ENCODE data around the gene TESPA1. TPM values are rescaled to one million over a fixed set of nuclear protein-coding genes. Genes with fewer than 3 reads are reported as not detected.
"Not testable (repeated sequence)": the region's sequence is repeated elsewhere in the genome, so short reads cannot be mapped to it uniquely, and the experiment has no call there.

The TESPA1 gene
- total RNA-seq, 6 experiments from 2014 or later = not detected

DNA sequence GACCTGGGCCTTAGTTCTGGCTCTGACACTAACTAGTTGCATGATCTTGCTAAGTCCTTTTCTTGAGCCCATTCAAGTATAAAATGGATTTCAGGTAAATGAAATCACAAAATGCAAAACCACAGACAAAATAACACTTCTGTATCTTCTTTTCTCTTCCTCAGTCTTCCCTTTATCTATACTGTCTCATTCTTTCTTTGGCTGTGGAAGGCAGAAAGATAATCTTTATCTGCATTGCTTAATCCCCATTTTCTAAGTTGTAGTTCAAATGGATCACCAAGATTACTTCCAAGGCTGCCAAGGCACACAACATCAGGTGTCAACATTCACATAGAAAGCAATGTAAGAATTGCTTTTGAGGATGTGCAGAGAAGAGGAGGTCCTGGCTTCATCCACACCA lies 30.3 kb downstream of the TESPA1 start:
- H3K9me3 Mint-ChIP-seq = no peaks in the 10 kb centered on the region
- H3K4me1 Mint-ChIP-seq (ENCODE audit: low read depth) = no peaks in the 10 kb centered on the region
- no peaks in the 10 kb centered on the region for H3K36me3 Mint-ChIP-seq (ENCODE audit: low read depth)
- DNase-seq = no peak
- no peak overlapping the region for H3K4me3 Mint-ChIP-seq
- no peak overlapping the region for H3K27ac Mint-ChIP-seq
- H3K27me3 Mint-ChIP-seq (ENCODE audit: insufficient read depth) = peaks cover 3% of the 10 kb centered on the region
- no peak for TF ChIP-seq CTCF (IDR thresholded peaks at IDR 0.05)

DNA sequence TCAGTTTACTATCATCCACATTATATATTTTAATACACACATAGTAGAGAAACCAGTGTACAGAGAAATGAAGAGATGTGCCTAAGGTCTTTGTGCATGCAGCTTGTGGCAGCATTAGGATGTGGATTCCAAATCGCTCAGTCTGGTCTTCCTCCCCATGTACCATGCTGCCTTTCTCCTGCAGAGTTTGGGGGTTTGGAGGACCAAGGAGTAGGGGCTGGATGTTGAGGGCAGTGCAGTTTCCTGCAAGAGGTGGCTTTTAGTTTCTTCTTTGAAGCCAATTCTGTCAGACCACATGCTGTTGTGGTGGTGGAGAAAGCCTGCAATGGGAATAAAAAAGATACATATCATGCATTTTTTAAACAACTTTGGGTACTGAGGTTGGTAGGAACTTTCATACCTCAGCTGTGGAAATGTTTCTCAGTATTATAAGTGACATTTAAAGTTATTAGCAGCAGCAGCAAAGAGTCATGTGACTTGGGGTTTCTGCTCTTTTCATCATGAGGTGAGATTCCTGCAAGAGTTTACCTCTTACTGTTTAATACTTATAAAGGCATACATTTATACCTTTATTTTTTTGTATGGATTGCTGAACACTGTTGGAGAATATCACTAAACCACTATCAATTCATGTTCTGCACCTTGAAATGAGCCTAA lies 34.4 kb downstream of the TESPA1 start:
- no peak for DNase-seq
- no peak overlapping the region for H3K27ac Mint-ChIP-seq
- H3K9me3 Mint-ChIP-seq = no peaks in the 10 kb centered on the region
- H3K4me3 Mint-ChIP-seq = no peak overlapping the region
- peaks cover 12% of the 10 kb centered on the region for H3K27me3 Mint-ChIP-seq (ENCODE audit: insufficient read depth)
- H3K4me1 Mint-ChIP-seq (ENCODE audit: low read depth) = no peaks in the 10 kb centered on the region
- no peaks in the 10 kb centered on the region for H3K36me3 Mint-ChIP-seq (ENCODE audit: low read depth)
- no peak for TF ChIP-seq CTCF (IDR thresholded peaks at IDR 0.05)

DNA sequence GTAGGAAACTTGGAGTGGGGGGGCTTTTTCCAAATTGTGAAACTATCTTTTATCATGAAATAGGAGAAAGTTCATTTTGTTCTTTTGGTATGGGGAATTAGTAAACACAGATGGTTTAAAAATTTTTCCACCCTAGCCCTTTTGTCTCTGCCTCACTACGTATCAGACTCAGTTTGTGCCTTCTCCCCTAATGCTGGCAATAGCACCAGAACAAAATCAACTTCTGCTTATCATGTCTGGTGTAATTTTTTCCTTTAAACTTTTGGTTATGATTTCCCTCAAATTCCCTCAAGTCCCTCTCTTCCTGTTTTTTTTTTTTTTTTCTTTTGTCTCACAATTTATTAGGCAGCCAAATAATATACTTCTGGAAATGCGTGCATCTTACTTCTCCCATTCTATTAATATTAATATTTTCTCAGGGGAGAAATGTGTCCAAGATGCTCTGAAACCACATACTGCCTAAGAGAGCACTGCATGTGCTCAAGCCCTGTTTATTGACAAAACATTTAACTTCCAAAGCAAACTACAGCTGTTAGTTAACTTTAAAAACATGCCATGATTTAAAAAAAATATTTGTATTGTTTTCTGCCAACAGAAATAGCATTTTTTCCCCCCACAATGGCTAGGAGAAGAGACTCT lies 35.4 kb downstream of the TESPA1 start:
- TF ChIP-seq CTCF (IDR thresholded peaks at IDR 0.05) = no peak
- Mint-ChIP-seq H3K27me3 (ENCODE audit: insufficient read depth) (peaks cover 12% of the 10 kb centered on the region), H3K36me3 (ENCODE audit: low read depth) (no peaks in the 10 kb centered on the region), H3K9me3 (no peaks in the 10 kb centered on the region), H3K4me3 (no peak overlapping the region), H3K4me1 (ENCODE audit: low read depth) (no peaks in the 10 kb centered on the region), H3K27ac (no peak overlapping the region)
- no peak for DNase-seq

DNA sequence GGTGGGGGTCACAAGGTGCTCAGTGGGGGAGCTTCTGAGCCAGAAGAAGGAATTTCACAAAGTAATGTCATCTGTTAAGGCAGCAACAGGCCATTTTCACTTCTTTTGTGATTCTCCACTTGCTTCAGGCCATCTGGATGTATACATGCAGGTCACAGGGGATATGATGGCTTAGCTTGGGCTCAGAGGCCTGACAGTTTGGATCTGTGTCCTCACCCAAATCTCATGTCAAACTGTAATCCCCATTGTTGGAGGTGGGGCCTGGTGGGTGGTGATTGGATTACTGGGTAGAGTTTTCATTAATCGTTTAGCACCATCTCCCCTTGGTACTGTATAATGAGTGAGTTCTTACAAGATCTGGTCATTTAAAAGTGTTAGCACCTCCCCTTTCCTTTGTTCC lies 36.4 kb downstream of the TESPA1 start:
- no peak for TF ChIP-seq CTCF (IDR thresholded peaks at IDR 0.05)

GRCh38 chr12:54945082-54945481 lies 39.5 kb downstream of the TESPA1 start:
- Mint-ChIP-seq H3K9me3 (no peaks in the 10 kb centered on the region), H3K36me3 (ENCODE audit: low read depth) (no peaks in the 10 kb centered on the region)
- DNase-seq = no peak

More for the DNA sequence above, 36.4 kb downstream of the TESPA1 start:
- Mint-ChIP-seq H3K4me3 (no peak overlapping the region), H3K9me3 (no peaks in the 10 kb centered on the region), H3K4me1 (ENCODE audit: low read depth) (no peaks in the 10 kb centered on the region), H3K27me3 (ENCODE audit: insufficient read depth) (peaks cover 12% of the 10 kb centered on the region), H3K36me3 (ENCODE audit: low read depth) (no peaks in the 10 kb centered on the region), H3K27ac (no peak overlapping the region)
- DNase-seq = no peak

GRCh38 chr12:54943292-54943691 lies 41.3 kb downstream of the TESPA1 start:
- not testable (repeated sequence) for H3K4me3 Mint-ChIP-seq
- H3K27me3 Mint-ChIP-seq (ENCODE audit: insufficient read depth) = peaks cover 16% of the 10 kb centered on the region

More at GRCh38 chr12:54945082-54945481, 39.5 kb downstream of the TESPA1 start:
- H3K27me3 Mint-ChIP-seq (ENCODE audit: insufficient read depth) = peaks cover 16% of the 10 kb centered on the region
- TF ChIP-seq CTCF (IDR thresholded peaks at IDR 0.05) = no peak
- no peak overlapping the region for H3K4me3 Mint-ChIP-seq
- no peak overlapping the region for H3K27ac Mint-ChIP-seq
- no peaks in the 10 kb centered on the region for H3K4me1 Mint-ChIP-seq (ENCODE audit: low read depth)

More at GRCh38 chr12:54943292-54943691, 41.3 kb downstream of the TESPA1 start:
- not testable (repeated sequence) for H3K9me3 Mint-ChIP-seq; DNase-seq; H3K4me1 Mint-ChIP-seq (ENCODE audit: low read depth); H3K27ac Mint-ChIP-seq; H3K36me3 Mint-ChIP-seq (ENCODE audit: low read depth)

All from HFFc6 (cell line).